Stimulated activated CD4-positive, alpha-beta T cell treated with anti-CD3 and anti-CD28 coated beads, Interleukin-15, amount 100 ng/mL, for 24 hours (primary cell): Measurements from ENCODE around the gene RASD1.

Source experiments
- DNase-seq: peaks from one replicate; pipeline ENCODE4 v3.0.0-alpha.2; 2020

The RASD1 gene

GRCh38 chr17:17526369-17526768 lies 30.2 kb upstream of the RASD1 start:
- no peak for DNase-seq

GRCh38 chr17:17525956-17526355 lies 29.8 kb upstream of the RASD1 start:
- DNase-seq: no peak

DNA sequence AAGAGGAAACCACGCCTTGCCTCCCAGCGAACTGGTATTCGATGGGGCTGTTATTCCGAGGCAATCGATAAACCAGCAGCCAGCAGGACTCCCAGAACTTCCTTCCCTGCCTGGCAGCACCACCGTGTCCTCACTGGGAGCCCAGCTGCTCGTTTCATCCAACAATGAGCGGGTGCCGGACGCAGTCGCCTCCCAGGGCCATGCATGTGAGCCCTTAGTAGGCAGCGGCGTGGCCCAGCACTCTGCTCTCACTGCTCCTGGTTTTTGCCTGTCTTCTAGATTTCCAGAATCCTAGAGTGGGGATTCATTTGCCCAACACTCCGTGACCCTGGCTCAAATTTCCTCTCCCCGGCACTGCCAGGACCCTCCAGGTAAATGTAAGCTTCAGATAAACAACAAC lies 29.1 kb upstream of the RASD1 start:
- no peak for DNase-seq

DNA sequence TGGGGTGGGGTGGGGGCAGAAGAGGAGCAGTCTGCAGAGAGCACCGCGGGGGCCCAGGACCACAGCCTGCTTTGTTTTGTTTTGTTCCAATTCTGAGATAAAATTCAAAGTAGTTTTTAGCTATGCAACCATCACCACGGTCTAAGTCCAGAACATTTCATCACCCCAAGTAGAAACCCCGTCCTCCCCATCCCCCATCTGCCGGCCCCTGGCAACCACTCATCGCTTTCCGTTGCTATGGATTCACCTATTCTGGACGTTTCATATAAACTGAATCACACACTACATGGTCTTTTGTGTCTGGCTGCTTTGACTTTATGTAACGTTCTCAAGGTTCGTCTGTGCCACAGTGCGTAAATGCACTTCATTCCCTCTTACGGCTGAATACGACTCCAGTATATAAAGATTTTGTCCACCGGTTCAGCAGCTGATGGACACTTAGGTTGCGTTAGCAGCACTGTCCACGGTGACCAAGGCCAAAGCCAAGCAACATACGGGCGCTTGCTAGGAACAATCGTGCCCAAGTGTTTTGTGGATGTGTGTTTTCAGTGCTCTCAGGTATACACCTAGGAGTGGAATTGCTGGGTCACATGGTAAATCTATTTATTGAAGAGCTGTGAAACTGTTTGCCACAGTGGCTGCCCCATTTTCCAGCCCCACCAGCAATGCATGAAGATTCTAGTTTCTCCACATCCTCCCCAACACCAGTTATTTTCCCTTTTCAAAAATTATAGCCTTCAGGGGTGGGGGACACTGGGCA lies 27.7 kb upstream of the RASD1 start:
- DNase-seq: no peak

DNA sequence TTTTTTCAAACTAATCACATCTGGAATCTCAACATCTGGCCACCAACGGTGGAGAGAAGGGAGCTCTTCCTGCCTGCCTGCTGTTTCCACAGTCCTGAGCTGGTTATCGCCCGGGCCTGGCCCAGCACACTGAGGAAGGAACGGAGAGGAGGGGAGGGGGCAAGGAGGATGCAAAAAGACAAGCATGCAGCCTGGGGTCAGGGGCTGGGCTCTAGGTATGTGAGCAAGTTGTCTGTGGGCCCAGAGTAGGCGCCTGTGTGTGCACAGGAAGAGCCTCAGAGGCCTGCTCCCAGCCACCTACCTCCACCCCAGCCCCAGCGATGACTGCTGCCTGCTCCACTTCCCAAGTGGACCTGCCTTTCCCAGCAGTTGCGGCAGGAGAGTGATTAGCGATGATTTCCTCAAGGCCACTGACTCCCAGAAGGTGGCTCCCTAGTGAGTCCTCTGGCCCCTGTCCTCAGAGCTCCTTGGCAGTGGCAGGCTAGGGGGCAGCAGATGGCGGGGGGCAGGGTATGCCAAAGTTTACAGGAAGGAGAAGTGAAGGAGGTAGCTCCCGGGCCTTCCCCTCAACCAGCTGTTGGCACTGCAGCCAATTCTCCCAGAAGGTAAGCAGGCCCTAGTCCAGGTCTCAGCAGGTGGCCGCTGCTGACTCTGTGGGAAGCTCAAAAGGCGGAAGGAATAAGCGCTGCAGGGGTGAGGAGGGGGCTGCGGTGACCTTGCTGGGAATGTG lies 27.0 kb upstream of the RASD1 start:
- no peak for DNase-seq

- DNase-seq: no peak
Measured at GRCh38 chr17:17520599-17521232, 24.5 kb upstream of the RASD1 start.

GRCh38 chr17:17519886-17520285 lies 23.7 kb upstream of the RASD1 start:
- no peak for DNase-seq

DNA sequence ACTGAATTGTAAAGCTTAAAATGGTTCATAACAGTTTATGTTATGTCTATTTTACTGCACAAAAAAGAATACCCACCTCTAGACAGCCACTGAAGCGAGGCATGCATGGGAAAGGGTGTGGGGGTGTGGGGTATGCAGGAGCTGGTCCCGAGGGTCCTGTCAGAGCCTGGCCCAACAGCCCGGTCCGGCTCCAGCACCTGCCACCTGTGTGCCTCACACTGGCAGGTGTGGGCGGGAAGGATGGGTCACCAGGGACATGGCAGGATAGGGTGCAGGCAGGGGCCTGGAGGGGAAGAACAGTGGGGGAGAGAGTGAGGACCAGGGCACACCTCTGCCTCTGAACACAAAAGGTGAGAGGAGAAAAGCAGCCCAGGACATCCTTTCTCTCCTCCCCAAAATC lies 22.8 kb upstream of the RASD1 start:
- no peak for DNase-seq

- DNase-seq: no peak
Measured at GRCh38 chr17:17518014-17518413, 21.8 kb upstream of the RASD1 start.

- no peak for DNase-seq
Measured at GRCh38 chr17:17516941-17517720, 20.9 kb upstream of the RASD1 start.

GRCh38 chr17:17515934-17516930 lies 20.0 kb upstream of the RASD1 start:
- no peak for DNase-seq

- no peak for DNase-seq
Measured at GRCh38 chr17:17514993-17515933, 19.1 kb upstream of the RASD1 start.

DNA sequence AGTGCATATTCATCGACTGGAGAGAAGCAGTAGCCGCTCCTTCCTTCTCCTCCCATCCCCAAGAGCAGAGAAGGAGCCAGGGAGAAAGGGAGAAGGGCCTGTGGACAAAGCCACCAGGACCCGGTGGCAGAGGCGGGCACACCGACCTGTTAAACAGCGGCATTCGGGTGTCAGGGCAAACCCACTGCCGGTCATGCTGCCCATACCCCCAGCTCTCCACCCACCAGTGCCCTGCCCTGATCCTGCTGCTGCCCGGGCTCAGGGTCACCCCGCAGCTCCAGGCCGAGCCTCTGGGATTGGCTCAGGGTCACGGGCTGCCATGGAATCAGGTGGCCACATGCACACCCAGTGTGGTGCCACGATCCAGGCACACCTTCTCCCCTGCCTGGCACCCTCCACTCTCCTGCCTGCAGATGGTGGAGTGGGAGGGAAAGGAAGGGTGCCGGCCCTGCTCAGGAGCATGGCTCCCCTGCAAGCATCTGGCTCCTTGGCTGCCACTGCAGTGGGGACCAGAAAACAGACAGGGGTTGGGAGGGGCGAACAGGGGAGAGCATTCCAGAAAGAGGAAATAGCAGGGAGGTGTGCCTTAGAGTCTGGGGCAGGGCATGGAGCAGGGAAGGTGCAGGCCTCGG lies 18.3 kb upstream of the RASD1 start:
- DNase-seq: no peak

DNA sequence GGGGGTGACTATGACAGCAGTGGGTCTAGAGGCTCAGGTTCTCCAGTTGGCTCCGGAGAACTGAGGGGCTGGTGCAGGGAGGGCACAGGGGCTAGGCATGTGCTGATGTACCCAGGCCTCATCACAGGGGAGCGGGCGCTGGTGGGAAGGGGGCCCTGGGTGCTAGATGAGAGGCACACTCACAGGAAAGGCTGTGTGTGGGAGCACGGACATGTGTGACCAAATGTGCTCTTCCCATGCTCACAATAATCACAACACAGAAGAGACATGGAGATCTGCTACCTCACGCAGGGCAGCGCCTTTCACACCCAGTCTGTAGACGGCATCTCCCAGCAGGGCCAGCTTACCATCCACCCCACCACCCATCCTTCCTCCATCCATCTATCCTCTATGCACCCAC lies 17.4 kb upstream of the RASD1 start:
- no peak for DNase-seq

- DNase-seq: no peak
Measured at GRCh38 chr17:17512866-17513265, 16.7 kb upstream of the RASD1 start.

DNA sequence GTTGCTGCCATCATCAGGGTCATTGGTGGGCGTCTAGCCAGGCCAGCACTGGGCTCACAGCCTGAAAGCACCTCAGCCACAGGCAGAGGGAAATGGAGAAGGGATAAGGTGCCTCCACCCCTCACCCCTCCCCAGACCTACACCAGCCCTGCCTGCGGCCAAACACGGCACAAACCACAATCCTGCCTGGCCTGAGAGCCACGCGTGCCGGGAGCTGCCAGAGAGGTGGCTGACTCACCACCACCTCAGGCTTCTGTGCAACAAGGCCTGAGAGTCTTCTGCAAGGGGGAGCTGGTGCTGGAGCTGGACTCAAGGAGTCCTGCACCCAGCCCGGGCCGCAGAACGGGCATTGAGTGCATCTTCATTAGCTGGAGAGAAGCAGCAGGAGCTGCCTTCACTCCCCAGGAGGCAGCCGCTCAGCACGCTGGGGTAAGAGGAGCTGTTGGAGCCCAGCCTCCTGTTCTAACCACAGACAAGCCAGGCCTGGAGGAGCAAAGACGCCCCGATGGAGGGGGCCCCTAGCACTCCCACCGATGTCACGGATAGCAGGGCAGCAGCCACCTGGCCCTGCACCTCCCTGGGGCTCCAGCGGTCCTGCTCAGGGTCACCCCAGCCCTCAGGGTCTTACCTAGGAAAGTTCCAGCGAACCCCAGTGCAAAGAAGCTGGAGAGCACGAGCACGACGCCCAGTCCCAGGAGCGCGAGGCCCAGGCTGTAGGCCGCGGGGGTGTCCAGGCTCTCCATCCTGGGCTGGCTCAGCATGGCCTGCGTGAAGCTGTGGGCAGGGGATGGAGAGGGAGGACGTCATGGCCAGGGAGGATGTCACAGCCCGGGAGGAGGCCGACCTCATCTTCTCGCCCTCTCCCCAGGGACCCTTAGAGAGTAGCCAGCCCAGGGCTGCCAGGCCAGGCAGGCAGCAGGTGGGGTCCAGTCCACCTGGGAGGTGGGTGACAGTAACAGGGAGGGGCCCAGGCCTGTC lies 16.0 kb upstream of the RASD1 start:
- no peak for DNase-seq

GRCh38 chr17:17511293-17511741 lies 15.1 kb upstream of the RASD1 start:
- no peak for DNase-seq

- no peak for DNase-seq
Measured at GRCh38 chr17:17510456-17511292, 14.5 kb upstream of the RASD1 start.
